Transverse colon (tissue), 4 donors: ENCODE data around the gene TENM4.

Experiments
- EP300 ChIP-seq: sonication (generic); formaldehyde crosslinking; IDR thresholded peaks from one replicate; pipeline ENCODE4 v1.6.1; 2017; ENCODE audit warnings: antibody characterized with exemption, low read depth
- POLR2A ChIP-seq: fragments of 450-650 bp; IDR thresholded peaks from one replicate; pipeline ENCODE4 v1.6.1; 2016; ENCODE audit warnings: antibody characterized with exemption, mild to moderate bottlenecking, moderate library complexity
- POLR2AphosphoS5 ChIP-seq, 3 donors: sonication (generic); formaldehyde crosslinking; IDR thresholded peaks; one replicate each; pipeline ENCODE4 v1.6.1; 2016; ENCODE audit warnings: antibody characterized with exemption in 3 of 3
- TF ChIP-seq, protein P1 (sequence below), 5 experiments: fragments of 200-600 bp in 3 of 5; fragments of 450-650 bp in 2 of 5; sonication (generic) in 3 of 5; IDR thresholded peaks; 1 replicate in 2 of 5; 2 replicates in 3 of 5; pipeline ENCODE4 v1.5.1; 2016 to 2017; ENCODE audit warnings: antibody characterized with exemption in 5 of 5, inconsistent platforms in 3 of 5, mild to moderate bottlenecking in 2 of 5, moderate library complexity in 1 of 5

DNA sequence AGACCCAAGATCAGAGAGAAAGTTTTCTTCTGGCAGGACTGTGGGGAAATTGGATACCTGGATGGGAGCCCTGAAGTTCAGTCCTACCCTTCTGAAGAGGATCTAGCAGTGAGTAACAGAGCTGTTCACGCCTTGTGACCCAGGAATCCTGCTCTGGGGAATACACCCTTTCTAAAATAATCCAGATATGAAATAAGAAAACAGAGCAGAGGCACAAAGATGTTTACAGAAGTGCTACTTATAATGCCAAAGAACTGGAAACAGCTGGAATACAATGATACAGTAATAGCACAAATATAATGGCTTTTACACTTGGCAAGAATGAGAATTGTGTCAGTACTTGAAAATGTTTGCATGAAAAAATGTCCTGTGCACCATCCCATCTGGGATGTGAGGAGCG is 562.2 kb downstream of the TENM4 start:
- TF ChIP-seq POLR2A: no peak
- TF ChIP-seq, protein P1, sequence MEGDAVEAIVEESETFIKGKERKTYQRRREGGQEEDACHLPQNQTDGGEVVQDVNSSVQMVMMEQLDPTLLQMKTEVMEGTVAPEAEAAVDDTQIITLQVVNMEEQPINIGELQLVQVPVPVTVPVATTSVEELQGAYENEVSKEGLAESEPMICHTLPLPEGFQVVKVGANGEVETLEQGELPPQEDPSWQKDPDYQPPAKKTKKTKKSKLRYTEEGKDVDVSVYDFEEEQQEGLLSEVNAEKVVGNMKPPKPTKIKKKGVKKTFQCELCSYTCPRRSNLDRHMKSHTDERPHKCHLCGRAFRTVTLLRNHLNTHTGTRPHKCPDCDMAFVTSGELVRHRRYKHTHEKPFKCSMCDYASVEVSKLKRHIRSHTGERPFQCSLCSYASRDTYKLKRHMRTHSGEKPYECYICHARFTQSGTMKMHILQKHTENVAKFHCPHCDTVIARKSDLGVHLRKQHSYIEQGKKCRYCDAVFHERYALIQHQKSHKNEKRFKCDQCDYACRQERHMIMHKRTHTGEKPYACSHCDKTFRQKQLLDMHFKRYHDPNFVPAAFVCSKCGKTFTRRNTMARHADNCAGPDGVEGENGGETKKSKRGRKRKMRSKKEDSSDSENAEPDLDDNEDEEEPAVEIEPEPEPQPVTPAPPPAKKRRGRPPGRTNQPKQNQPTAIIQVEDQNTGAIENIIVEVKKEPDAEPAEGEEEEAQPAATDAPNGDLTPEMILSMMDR (IDR thresholded peaks at IDR 0.05): no peak
- TF ChIP-seq POLR2AphosphoS5 (IDR thresholded peaks at IDR 0.05): no peak
- TF ChIP-seq EP300: no peak
